Glutamatergic neuron (in vitro differentiated cells): ENCODE data around the gene GNAS-AS1. TPM values are rescaled to one million over a fixed set of nuclear protein-coding genes. Genes with fewer than 3 reads are reported as not detected.
A peak's percentile ranks its signal among the peaks of the same experiment; 100 is the strongest.

ENCODE experiments used
- DNase-seq: peaks from one replicate; pipeline ENCODE4 v3.0.0; 2022
- H3K27ac Mint-ChIP-seq: one replicate; pipeline ENCODE4 v1.8.0; 2020; ENCODE audit warnings: mild to moderate bottlenecking, mixed read lengths, inconsistent platforms; ENCODE audit not compliant: unreplicated experiment
- H3K27me3 Mint-ChIP-seq: one replicate; pipeline ENCODE4 v1.8.0; 2020; ENCODE audit warnings: mild to moderate bottlenecking, moderate library complexity, mixed read lengths, inconsistent platforms; ENCODE audit not compliant: unreplicated experiment
- H3K36me3 Mint-ChIP-seq: one replicate; pipeline ENCODE4 v1.8.0; 2020; ENCODE audit warnings: mild to moderate bottlenecking, mixed read lengths, inconsistent platforms; ENCODE audit not compliant: unreplicated experiment
- H3K4me1 Mint-ChIP-seq: one replicate; pipeline ENCODE4 v1.8.0; 2020; ENCODE audit warnings: mild to moderate bottlenecking, low read depth, mixed read lengths, inconsistent platforms; ENCODE audit not compliant: unreplicated experiment
- H3K4me3 Mint-ChIP-seq: one replicate; pipeline ENCODE4 v1.8.0; 2020; ENCODE audit warnings: mild to moderate bottlenecking, mixed read lengths, inconsistent platforms; ENCODE audit not compliant: unreplicated experiment
- H3K9me3 Mint-ChIP-seq: one replicate; pipeline ENCODE4 v1.8.0; 2020; ENCODE audit warnings: mild to moderate bottlenecking, moderate library complexity, mixed read lengths, inconsistent platforms; ENCODE audit not compliant: unreplicated experiment
- CTCF ChIP-seq: fragments of 200-600 bp; sonication (generic); IDR thresholded peaks from one replicate; pipeline ENCODE4 v1.5.0; 2021; ENCODE audit not compliant: partially characterized antibody, unreplicated experiment
- microRNA-seq: library from miRNA; unstranded; fragments of <30 nt; microRNA quantifications from one replicate; pipeline ENCODE4, GENCODE V29; 2020; ENCODE audit not compliant: unreplicated experiment
- total RNA-seq: library from RNA; stranded (reverse); fragmentation: NEBNext Ultra II Directional; extraction: Animal tissue kit (Norgen Biotek cat#: 25700); gene quantifications from one replicate; pipeline ENCODE4 v1.2.1, GENCODE V29; 2021; ENCODE audit not compliant: unreplicated experiment

Gene GNAS-AS1
- total RNA-seq, 1 donor from 2014 or later = 11.7 TPM

- Mint-ChIP-seq H3K36me3 (peaks cover 2% of the 10 kb centered on the region), H3K4me3 (no peak overlapping the region), H3K27ac (no peak overlapping the region), H3K4me1 (no peaks in the 10 kb centered on the region), H3K9me3 (peaks cover 7% of the 10 kb centered on the region), H3K27me3 (peaks cover 9% of the 10 kb centered on the region)
- DNase-seq = no peak
- TF ChIP-seq CTCF = no peak
These were observed 76.5 kb downstream of the GNAS-AS1 start for GRCh38 chr20:58774214-58774613.

GRCh38 chr20:58772786-58773185 is 77.9 kb downstream of the GNAS-AS1 start:
- peaks cover 7% of the 10 kb centered on the region for H3K9me3 Mint-ChIP-seq
- peaks cover 9% of the 10 kb centered on the region for H3K27me3 Mint-ChIP-seq
- no peak for TF ChIP-seq CTCF

More at GRCh38 chr20:58772786-58773185, 77.9 kb downstream of the GNAS-AS1 start:
- Mint-ChIP-seq H3K36me3 (no peaks in the 10 kb centered on the region), H3K27ac (no peak overlapping the region), H3K4me1 (no peaks in the 10 kb centered on the region), H3K4me3 (no peak overlapping the region)
- DNase-seq = no peak

Small RNA genes within 50 kb of the gene (microRNA-seq; reads per million reads assigned to microRNA genes)
- 5.1 reads per million, percentile 33 among the genes with 10 or more reads in this experiment for gene MIR298

Other genes with a start within 250 kb of the GNAS-AS1 start
- gene STX16, start 199.6 kb downstream of the GNAS-AS1 start, total RNA-seq = 71.2 TPM
- 43.2 TPM for gene NPEPL1, start 158.1 kb downstream of the GNAS-AS1 start, total RNA-seq
- gene GNAS, start 1.8 kb upstream of the GNAS-AS1 start, total RNA-seq = 1,989 TPM
- 112 TPM for gene NELFCD, start 130.4 kb upstream of the GNAS-AS1 start, total RNA-seq
- gene CTSZ, start 156.4 kb upstream of the GNAS-AS1 start, total RNA-seq = 13.1 TPM
- gene TUBB1, start 168.5 kb upstream of the GNAS-AS1 start, total RNA-seq = not detected
- gene ATP5F1E, start 181.4 kb upstream of the GNAS-AS1 start, total RNA-seq = 53.5 TPM
- gene PRELID3B, start 191.9 kb upstream of the GNAS-AS1 start, total RNA-seq = 65.5 TPM